Measurements from ENCODE around the gene PHKB. TPM values are rescaled to one million over a fixed set of nuclear protein-coding genes. Genes with fewer than 3 reads are reported as not detected.

The PHKB gene
- polyA plus RNA-seq, 1 donor from 2014 or later, result 99.5 TPM

DNA sequence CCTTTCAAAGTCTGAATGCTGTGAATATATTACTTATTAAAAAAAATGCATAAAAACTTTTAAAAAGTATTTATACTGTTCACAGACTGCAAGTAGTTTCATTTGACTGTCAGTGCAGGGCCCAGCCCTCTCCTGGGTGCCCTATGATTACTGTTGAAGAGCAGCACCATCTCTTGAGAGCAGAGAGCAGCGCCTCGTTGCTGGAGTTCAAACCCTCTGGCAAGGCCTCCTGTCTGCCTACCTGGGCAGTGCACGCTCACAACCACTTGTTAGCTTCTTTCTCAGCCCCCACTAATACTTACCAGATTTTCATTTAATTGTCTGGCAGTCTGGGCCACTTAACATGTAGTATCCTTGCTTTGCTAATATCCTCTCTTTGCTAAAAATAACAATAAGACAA is 233.4 kb downstream of the PHKB start:
- no peaks in the 10 kb centered on the region for H3K27me3 ChIP-seq (ENCODE audit: insufficient read depth, low read depth, low read length)
- H3K4me3 ChIP-seq (ENCODE audit: low read length), result no peak overlapping the region
- TF ChIP-seq MXI1 (conservative IDR thresholded peaks at IDR 0.05; ENCODE audit: poor library complexity, severe bottlenecking) (no peak), EZH2 (IDR thresholded peaks at IDR 0.05; ENCODE audit: borderline replicate concordance, insufficient read depth, low read length, poor library complexity, severe bottlenecking) (no peak), EP300 (conservative IDR thresholded peaks at IDR 0.05; ENCODE audit: poor library complexity, severe bottlenecking) (no peak), REST (IDR thresholded peaks at IDR 0.05; ENCODE audit: borderline replicate concordance) (no peak), SMC3 (conservative IDR thresholded peaks at IDR 0.05; ENCODE audit: poor library complexity) (no peak), POLR2AphosphoS5 (IDR thresholded peaks at IDR 0.05) (no peak), RAD21 (conservative IDR thresholded peaks at IDR 0.05) (no peak), TAF1 (IDR thresholded peaks at IDR 0.05; ENCODE audit: low read depth) (no peak)
- TF ChIP-seq, protein P1, sequence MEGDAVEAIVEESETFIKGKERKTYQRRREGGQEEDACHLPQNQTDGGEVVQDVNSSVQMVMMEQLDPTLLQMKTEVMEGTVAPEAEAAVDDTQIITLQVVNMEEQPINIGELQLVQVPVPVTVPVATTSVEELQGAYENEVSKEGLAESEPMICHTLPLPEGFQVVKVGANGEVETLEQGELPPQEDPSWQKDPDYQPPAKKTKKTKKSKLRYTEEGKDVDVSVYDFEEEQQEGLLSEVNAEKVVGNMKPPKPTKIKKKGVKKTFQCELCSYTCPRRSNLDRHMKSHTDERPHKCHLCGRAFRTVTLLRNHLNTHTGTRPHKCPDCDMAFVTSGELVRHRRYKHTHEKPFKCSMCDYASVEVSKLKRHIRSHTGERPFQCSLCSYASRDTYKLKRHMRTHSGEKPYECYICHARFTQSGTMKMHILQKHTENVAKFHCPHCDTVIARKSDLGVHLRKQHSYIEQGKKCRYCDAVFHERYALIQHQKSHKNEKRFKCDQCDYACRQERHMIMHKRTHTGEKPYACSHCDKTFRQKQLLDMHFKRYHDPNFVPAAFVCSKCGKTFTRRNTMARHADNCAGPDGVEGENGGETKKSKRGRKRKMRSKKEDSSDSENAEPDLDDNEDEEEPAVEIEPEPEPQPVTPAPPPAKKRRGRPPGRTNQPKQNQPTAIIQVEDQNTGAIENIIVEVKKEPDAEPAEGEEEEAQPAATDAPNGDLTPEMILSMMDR (IDR thresholded peaks at IDR 0.05; ENCODE audit: poor library complexity, severe bottlenecking), result no peak
- no peaks in the 10 kb centered on the region for H3K79me2 ChIP-seq (replicated peaks; ENCODE audit: insufficient read depth, low read length)
- H3K4me2 ChIP-seq (ENCODE audit: low read length), result no peak overlapping the region
- no peaks in the 10 kb centered on the region for H3K9me2 ChIP-seq (ENCODE audit: insufficient read depth, low read length)
- H3K9ac ChIP-seq (ENCODE audit: low read length), result no peak overlapping the region
- H3K27ac ChIP-seq (ENCODE audit: low read length), result no peak overlapping the region
- no peaks in the 10 kb centered on the region for H3K9me3 ChIP-seq (ENCODE audit: low read length)
- peaks cover 14% of the 10 kb centered on the region for H3K36me3 ChIP-seq (ENCODE audit: insufficient read depth, low read length)
- H2AFZ ChIP-seq (ENCODE audit: low read depth, low read length), result no peak overlapping the region
- no peaks in the 10 kb centered on the region for H3F3A ChIP-seq (ENCODE audit: insufficient read depth, low read length, poor library complexity, severe bottlenecking)
- H4K20me1 ChIP-seq (ENCODE audit: insufficient read depth), result no peaks in the 10 kb centered on the region

GRCh38 chr16:47695756-47696155 is 234.6 kb downstream of the PHKB start:
- Histone ChIP-seq H4K20me1 (ENCODE audit: insufficient read depth) (no peaks in the 10 kb centered on the region), H3K4me2 (ENCODE audit: low read length) (no peak overlapping the region), H3F3A (ENCODE audit: insufficient read depth, low read length, poor library complexity, severe bottlenecking) (no peaks in the 10 kb centered on the region), H3K27ac (ENCODE audit: low read length) (no peak overlapping the region), H2AFZ (ENCODE audit: low read depth, low read length) (no peak overlapping the region), H3K79me2 (replicated peaks; ENCODE audit: insufficient read depth, low read length) (no peaks in the 10 kb centered on the region), H3K9ac (ENCODE audit: low read length) (no peak overlapping the region), H3K36me3 (ENCODE audit: insufficient read depth, low read length) (peaks cover 7% of the 10 kb centered on the region), H3K4me3 (ENCODE audit: low read length) (no peak overlapping the region), H3K27me3 (ENCODE audit: insufficient read depth, low read depth, low read length) (no peaks in the 10 kb centered on the region), H3K9me3 (ENCODE audit: low read length) (no peaks in the 10 kb centered on the region), H3K9me2 (ENCODE audit: insufficient read depth, low read length) (no peaks in the 10 kb centered on the region)
- no peak for TF ChIP-seq REST (IDR thresholded peaks at IDR 0.05; ENCODE audit: borderline replicate concordance)
- TF ChIP-seq, protein P1 (IDR thresholded peaks at IDR 0.05; ENCODE audit: poor library complexity, severe bottlenecking), result no peak
